Esophagus muscularis mucosa (tissue), 4 donors: Measurements from ENCODE around the gene NSDHL. TPM values are rescaled to one million over a fixed set of nuclear protein-coding genes. Genes with fewer than 3 reads are reported as not detected.

Source experiments
- DNase-seq: peaks from one replicate; pipeline ENCODE4 v3.0.0-alpha.2; 2017; ENCODE audit errors: extremely low spot score
- H3K27ac ChIP-seq, 4 donors: fragments of 200-600 bp; sonication (generic); replicated peaks in 1 of 4; 1 replicate in 3 of 4; 2 replicates in 1 of 4; pipeline ENCODE4 v1.5.1; 2016 to 2019; ENCODE audit warnings: mild to moderate bottlenecking in 1 of 4
- H3K27me3 ChIP-seq, 4 donors: fragments of 200-600 bp; sonication (generic); one replicate each; pipeline versions ENCODE4 v1.5.1 to v1.6.0; 2016 to 2019
- H3K36me3 ChIP-seq, 4 donors: fragments of 200-600 bp; sonication (generic); one replicate each; pipeline ENCODE4 v1.5.1; 2016 to 2019
- H3K4me1 ChIP-seq, 4 donors: fragments of 200-600 bp; sonication (generic); one replicate each; pipeline ENCODE4 v1.5.1; 2016 to 2019
- H3K4me3 ChIP-seq, 4 donors: fragments of 200-600 bp; sonication (generic); 1 replicate in 2 of 4; 2 replicates in 2 of 4; pipeline ENCODE4 v1.5.1; 2016 to 2019; ENCODE audit warnings: mild to moderate bottlenecking in 4 of 4, moderate library complexity in 1 of 4
- H3K9me3 ChIP-seq, 4 donors: fragments of 200-600 bp; sonication (generic); 1 replicate in 3 of 4; 2 replicates in 1 of 4; pipeline ENCODE4 v1.5.1; 2016 to 2019
- EP300 ChIP-seq: sonication (generic); formaldehyde crosslinking; IDR thresholded peaks from one replicate; pipeline ENCODE4 v1.6.1; 2017; ENCODE audit warnings: antibody characterized with exemption
- POLR2A ChIP-seq: fragments of 450-650 bp; IDR thresholded peaks from one replicate; pipeline ENCODE4 v1.6.1; 2017; ENCODE audit warnings: antibody characterized with exemption, moderate library complexity, mild to moderate bottlenecking, low read depth
- POLR2AphosphoS5 ChIP-seq, 2 donors: sonication (generic); formaldehyde crosslinking; IDR thresholded peaks; one replicate each; pipeline ENCODE4 v1.6.1; 2017; ENCODE audit warnings: antibody characterized with exemption in 2 of 2
- WGBS: methylation state at CpG from one replicate; pipeline ENCODE4 v1.1.5; 2018; 5-methylcytosine and 5-hydroxymethylcytosine counted together
- intact Hi-C: fragments of 100-400 bp; cut with DNase I; formaldehyde crosslinking; loops from one replicate; pipeline ENCODE4 v1.15.1; 2023
- total RNA-seq, 4 donors: library from RNA; depleted of rRNA; stranded (reverse); fragments of >200 nt; gene quantifications; one replicate each; pipeline versions ENCODE4 v1.1.0 to v1.2.1, GENCODE V29; 2016
- TF ChIP-seq, protein P1 (sequence below), 3 experiments: fragments of 200-600 bp in 2 of 3; fragments of 450-650 bp in 1 of 3; sonication (generic) in 2 of 3; IDR thresholded peaks; one replicate each; pipeline ENCODE4 v1.5.1; 2017 to 2019; ENCODE audit warnings: antibody characterized with exemption in 3 of 3, mild to moderate bottlenecking in 2 of 3, moderate library complexity in 1 of 3

Gene NSDHL
- total RNA-seq, 4 donors from 2014 or later = 5.8 to 10.1 (median 8.7) TPM

DNA sequence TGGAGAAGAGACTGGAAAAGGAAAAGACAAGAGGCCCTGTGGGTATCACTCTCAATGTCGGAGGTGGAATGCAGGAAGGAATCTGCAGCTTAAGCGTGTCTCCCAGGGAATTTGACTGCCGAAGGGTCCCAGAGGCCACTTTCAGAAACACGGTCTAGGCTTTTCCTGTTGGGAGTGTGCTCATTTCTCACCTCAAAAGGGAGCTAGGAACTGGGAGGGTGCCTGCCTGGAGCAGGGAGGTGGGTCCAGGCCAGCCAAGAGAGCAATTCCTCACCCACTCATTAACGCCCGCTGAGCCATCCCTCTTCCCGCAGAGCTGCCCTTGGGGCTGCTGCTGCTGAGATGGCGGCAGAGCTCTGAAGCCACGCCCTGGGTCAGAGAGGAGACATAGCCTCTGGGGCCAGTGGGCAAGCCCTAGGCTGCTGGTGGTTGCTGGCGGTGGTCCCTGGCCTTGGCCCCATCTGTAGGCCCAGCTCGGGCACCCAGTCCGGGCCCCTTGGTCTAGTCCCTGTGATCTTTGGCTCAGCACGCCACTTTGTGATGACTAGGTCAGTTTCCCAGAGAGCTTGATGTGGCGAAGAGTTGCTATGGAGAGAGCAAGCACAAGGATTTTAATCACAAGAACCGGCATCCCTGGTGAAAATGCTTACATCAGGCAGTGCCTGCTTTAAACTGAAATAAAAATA lies 71.1 kb downstream of the NSDHL start:
- H3K4me3 ChIP-seq = no peak overlapping the region
- no peak for DNase-seq
- peaks cover 0 to 14% (median 2%) of the 10 kb centered on the region in 4 donors for H3K27me3 ChIP-seq
- H3K9me3 ChIP-seq = no peaks in the 10 kb centered on the region
- peaks cover 0 to 13% (median 9%) of the 10 kb centered on the region in 4 donors for H3K4me1 ChIP-seq
- intact Hi-C loops = no loop called here
- H3K36me3 ChIP-seq = no peaks in the 10 kb centered on the region
- no peak overlapping the region for H3K27ac ChIP-seq
- TF ChIP-seq, protein P1, sequence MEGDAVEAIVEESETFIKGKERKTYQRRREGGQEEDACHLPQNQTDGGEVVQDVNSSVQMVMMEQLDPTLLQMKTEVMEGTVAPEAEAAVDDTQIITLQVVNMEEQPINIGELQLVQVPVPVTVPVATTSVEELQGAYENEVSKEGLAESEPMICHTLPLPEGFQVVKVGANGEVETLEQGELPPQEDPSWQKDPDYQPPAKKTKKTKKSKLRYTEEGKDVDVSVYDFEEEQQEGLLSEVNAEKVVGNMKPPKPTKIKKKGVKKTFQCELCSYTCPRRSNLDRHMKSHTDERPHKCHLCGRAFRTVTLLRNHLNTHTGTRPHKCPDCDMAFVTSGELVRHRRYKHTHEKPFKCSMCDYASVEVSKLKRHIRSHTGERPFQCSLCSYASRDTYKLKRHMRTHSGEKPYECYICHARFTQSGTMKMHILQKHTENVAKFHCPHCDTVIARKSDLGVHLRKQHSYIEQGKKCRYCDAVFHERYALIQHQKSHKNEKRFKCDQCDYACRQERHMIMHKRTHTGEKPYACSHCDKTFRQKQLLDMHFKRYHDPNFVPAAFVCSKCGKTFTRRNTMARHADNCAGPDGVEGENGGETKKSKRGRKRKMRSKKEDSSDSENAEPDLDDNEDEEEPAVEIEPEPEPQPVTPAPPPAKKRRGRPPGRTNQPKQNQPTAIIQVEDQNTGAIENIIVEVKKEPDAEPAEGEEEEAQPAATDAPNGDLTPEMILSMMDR (IDR thresholded peaks at IDR 0.05) = no peak
- TF ChIP-seq POLR2A (no peak), POLR2AphosphoS5 (IDR thresholded peaks at IDR 0.05) (no peak), EP300 (no peak)
- WGBS = 87% methylated on average over 13 of the region's 15 CpGs

DNA sequence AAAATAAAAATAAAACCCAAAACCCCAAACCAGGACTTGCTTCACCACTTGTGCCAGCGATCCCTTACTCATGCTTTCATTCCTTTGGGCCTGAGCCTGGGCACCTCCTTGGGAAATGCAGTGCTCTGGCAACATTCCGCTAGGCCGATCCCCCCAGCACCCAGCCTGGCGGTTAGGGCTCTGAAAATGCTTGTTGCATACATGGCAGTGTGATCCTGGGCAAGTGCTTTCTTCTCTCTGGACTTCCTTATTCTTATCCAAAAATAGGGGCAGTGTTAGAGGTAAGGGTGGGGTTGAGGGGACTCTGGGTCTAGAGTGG lies 71.6 kb downstream of the NSDHL start:
- no peak overlapping the region for H3K4me3 ChIP-seq
- peaks cover 0 to 14% (median 2%) of the 10 kb centered on the region in 4 donors for H3K27me3 ChIP-seq
- intact Hi-C loops = no loop called here
- 95% methylated on average over 4 of the region's 4 CpGs for WGBS
- no peak for TF ChIP-seq POLR2AphosphoS5 (IDR thresholded peaks at IDR 0.05)
- TF ChIP-seq, protein P1 (IDR thresholded peaks at IDR 0.05) = no peak
- no peak for TF ChIP-seq EP300
- no peak for TF ChIP-seq POLR2A
- H3K36me3 ChIP-seq = no peaks in the 10 kb centered on the region
- no peak overlapping the region for H3K27ac ChIP-seq
- no peaks in the 10 kb centered on the region for H3K9me3 ChIP-seq
- H3K4me1 ChIP-seq = peaks cover 0 to 12% (median 8%) of the 10 kb centered on the region in 4 donors
- DNase-seq = no peak

DNA sequence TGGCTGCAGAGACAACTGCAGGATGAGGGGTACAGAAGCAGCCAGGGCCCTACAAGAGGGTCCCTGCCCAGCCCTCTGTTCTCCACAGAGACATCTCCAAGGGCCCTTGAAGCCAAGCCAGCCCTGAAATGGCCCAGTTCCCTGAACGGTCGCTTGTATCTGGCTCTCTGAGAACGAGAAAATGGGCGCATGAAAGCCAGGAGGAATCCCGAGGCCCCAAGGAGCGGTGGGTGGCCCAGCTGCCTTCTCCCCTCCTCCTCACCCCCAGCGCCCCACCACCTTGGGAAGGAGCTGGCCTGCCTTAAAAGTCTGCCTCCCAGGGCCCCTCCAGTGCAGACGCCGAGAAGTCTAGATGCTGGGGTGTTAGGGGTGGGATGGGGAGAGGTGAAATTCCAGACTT lies 72.7 kb downstream of the NSDHL start:
- 79% methylated on average over 9 of the region's 9 CpGs for WGBS
- no peak overlapping the region for H3K27ac ChIP-seq
- no peak overlapping the region for H3K4me3 ChIP-seq
- H3K4me1 ChIP-seq = peaks cover 0 to 4% (median 2%) of the 10 kb centered on the region in 4 donors
- H3K9me3 ChIP-seq = no peaks in the 10 kb centered on the region
- peaks cover 0 to 8% (median under 1%) of the 10 kb centered on the region in 4 donors for H3K27me3 ChIP-seq
- no peak for DNase-seq
- intact Hi-C loops = no loop called here
- no peaks in the 10 kb centered on the region for H3K36me3 ChIP-seq
- no peak for TF ChIP-seq POLR2A
- no peak for TF ChIP-seq POLR2AphosphoS5 (IDR thresholded peaks at IDR 0.05)
- TF ChIP-seq, protein P1 (IDR thresholded peaks at IDR 0.05) = no peak
- no peak for TF ChIP-seq EP300

DNA sequence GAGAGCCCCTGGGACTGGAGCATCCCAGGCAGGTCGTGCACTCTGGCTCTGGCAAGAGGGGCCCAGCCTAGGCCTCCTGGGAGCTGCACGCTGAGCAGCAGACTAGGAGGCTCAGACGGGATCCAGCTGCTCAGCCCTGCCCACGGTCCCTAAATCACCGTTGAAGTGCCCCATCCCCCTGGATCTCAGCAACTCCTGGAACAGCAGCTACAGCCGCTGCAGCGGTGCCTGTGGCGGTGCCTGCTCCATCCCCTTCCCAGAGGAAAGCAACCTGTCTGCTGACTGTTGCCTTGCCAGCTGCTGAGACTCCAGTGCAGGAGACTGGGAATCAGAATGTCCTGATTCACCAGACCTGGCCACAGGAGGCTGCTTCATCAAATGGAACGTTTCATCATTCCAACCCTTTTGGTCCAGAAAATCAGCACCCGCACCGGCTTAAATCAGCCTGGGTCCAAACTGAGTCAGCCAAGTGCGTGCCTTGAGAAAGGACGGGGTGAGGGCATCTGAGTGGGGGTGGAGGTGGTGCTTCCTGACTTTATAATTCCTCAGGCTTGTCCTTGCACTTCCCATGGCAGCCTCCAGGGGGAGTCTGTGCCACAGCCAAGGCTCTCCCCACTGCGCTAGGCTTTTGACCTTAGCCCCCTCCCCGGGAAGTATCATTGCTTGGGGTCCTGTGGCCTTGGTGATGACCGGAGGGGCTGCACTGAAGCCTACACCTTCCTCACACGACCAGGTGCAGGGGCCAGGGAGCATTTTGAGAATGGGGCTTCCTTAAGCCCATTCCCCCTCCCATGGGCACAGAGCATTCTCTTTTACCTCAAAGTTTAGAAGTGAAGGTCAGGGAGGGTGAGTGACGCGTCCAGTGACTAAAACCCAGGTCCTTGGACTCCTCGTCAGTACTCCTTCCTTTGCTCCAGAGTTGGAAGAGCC lies 73.6 kb downstream of the NSDHL start:
- H3K4me3 ChIP-seq = no peak overlapping the region
- no peak for TF ChIP-seq POLR2A
- TF ChIP-seq, protein P1 (IDR thresholded peaks at IDR 0.05) = peak; percentile 24 to 63 (median 30)
- no peak for TF ChIP-seq EP300
- H3K27ac ChIP-seq = no peak overlapping the region
- no peaks in the 10 kb centered on the region for H3K36me3 ChIP-seq
- H3K27me3 ChIP-seq = peaks cover 0 to 8% (median 0%) of the 10 kb centered on the region in 4 donors
- DNase-seq = no peak
- no peaks in the 10 kb centered on the region for H3K9me3 ChIP-seq
- 28% methylated on average over 15 of the region's 20 CpGs for WGBS
- intact Hi-C loops = no loop called here
- H3K4me1 ChIP-seq = peaks cover 0 to 4% (median 2%) of the 10 kb centered on the region in 4 donors
